Measurements from ENCODE around the gene FUZ.

DNA sequence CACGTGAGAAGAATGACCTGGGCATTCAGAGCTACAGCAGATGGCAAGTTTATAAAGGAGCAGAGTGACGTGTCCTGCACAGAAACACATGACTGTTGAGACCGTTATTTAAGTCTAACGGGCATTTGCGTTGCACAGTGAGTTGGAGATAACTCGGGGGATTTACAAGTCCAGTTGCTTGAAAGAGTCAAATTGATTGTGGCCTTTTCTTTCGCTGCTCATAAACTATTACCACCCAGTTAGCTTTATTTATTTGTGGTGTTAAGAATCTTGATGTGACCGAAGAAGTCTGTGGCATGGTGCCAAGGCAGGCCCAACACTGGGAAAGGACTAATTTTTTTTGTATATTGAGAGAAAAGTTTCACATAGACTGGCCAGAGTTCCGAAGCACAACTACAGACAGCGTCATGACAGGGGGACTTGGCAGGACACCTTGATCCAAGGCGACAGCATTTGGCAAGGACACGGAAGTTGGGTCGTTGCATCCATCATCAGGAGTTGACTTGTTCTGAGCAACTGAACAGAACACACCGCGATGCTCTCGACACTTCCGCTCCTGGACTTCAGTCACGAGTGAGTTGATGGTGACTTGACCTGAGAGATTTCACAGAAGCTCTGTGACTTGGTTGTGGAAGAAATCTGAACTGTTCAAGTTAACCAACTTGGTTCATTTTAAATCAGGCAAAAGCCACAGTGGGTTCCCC, 25.9 kb upstream of the FUZ start:
- TF ChIP-seq CTCF (IDR thresholded peaks at IDR 0.05) (no peak), POLR2A (IDR thresholded peaks at IDR 0.05) (no peak)

Data from esophagus squamous epithelium (tissue), 4 donors.